Trophoblast cell (in vitro differentiated cells and primary cell): Measurements from ENCODE around the gene MTREX.
A peak's percentile ranks its signal among the peaks of the same experiment; 100 is the strongest.

Source experiments
- DNase-seq, 2 donors: peaks; one replicate each; pipeline ENCODE4 v3.0.0-alpha.2; 2016
- H2AFZ ChIP-seq: 2 replicates; pipeline ENCODE4 v1.6.1; 2013; ENCODE audit warnings: low read length, moderate library complexity, mild to moderate bottlenecking; ENCODE audit not compliant: insufficient read depth, poor library complexity
- H2AK5ac ChIP-seq: 2 replicates; pipeline ENCODE4 v1.6.1; 2013; ENCODE audit warnings: mild to moderate bottlenecking, low read length
- H2BK120ac ChIP-seq: 2 replicates; pipeline ENCODE4 v1.6.1; 2013; ENCODE audit warnings: low read length, mild to moderate bottlenecking, moderate library complexity; ENCODE audit not compliant: insufficient read depth, poor library complexity
- H2BK12ac ChIP-seq: 2 replicates; pipeline ENCODE4 v1.6.1; 2013; ENCODE audit warnings: mild to moderate bottlenecking, low read length, moderate library complexity
- H2BK5ac ChIP-seq: 2 replicates; pipeline ENCODE4 v1.6.1; 2013; ENCODE audit warnings: low read length, low read depth, moderate library complexity, mild to moderate bottlenecking; ENCODE audit not compliant: poor library complexity
- H3K14ac ChIP-seq: 2 replicates; pipeline ENCODE4 v1.6.1; 2013; ENCODE audit warnings: mild to moderate bottlenecking, low read length
- H3K18ac ChIP-seq: 2 replicates; pipeline ENCODE4 v1.6.1; 2013; ENCODE audit warnings: mild to moderate bottlenecking, low read length
- H3K23ac ChIP-seq: 2 replicates; pipeline ENCODE4 v1.6.1; 2013; ENCODE audit warnings: low read length
- H3K27ac ChIP-seq: 2 replicates; pipeline ENCODE4 v1.5.1; 2013; ENCODE audit warnings: low read depth, mild to moderate bottlenecking, inconsistent platforms, low read length, moderate library complexity
- H3K27me3 ChIP-seq: 2 replicates; pipeline ENCODE4 v1.6.1; 2013; ENCODE audit warnings: inconsistent platforms, mild to moderate bottlenecking, low read length, moderate library complexity; ENCODE audit not compliant: insufficient read depth
- H3K36me3 ChIP-seq, 2 experiments: 1 replicate in 1 of 2; 2 replicates in 1 of 2; pipeline ENCODE4 v1.6.1; 2013; ENCODE audit warnings: low read length in 2 of 2, mild to moderate bottlenecking in 2 of 2, moderate library complexity in 1 of 2; ENCODE audit not compliant: insufficient read depth in 2 of 2, control insufficient read depth in 1 of 2
- H3K4ac ChIP-seq: 2 replicates; pipeline ENCODE4 v1.6.1; 2013; ENCODE audit warnings: low read depth, mild to moderate bottlenecking, low read length, moderate library complexity
- H3K4me1 ChIP-seq, 2 experiments: 1 replicate in 1 of 2; 2 replicates in 1 of 2; pipeline ENCODE4 v1.6.1; 2013; ENCODE audit warnings: low read length in 2 of 2, mild to moderate bottlenecking in 2 of 2, moderate library complexity in 1 of 2; ENCODE audit not compliant: insufficient read depth in 2 of 2, control insufficient read depth in 1 of 2
- H3K4me2 ChIP-seq: 2 replicates; pipeline ENCODE4 v1.6.1; 2013; ENCODE audit warnings: inconsistent platforms, mild to moderate bottlenecking, low read length, moderate library complexity
- H3K4me3 ChIP-seq: 2 replicates; pipeline ENCODE4 v1.5.1; 2013; ENCODE audit warnings: mild to moderate bottlenecking, low read depth, low read length, inconsistent platforms
- H3K79me1 ChIP-seq: one replicate; pipeline ENCODE4 v1.6.1; 2013; ENCODE audit warnings: low read length
- H3K79me2 ChIP-seq: 2 replicates; pipeline ENCODE4 v1.6.1; 2013; ENCODE audit warnings: low read length, mild to moderate bottlenecking; ENCODE audit not compliant: control insufficient read depth, insufficient read depth, poor library complexity
- H3K9ac ChIP-seq: 2 replicates; pipeline ENCODE4 v1.6.1; 2013; ENCODE audit warnings: mild to moderate bottlenecking, low read length
- H3K9me3 ChIP-seq: 2 replicates; pipeline ENCODE4 v1.6.1; 2013; ENCODE audit warnings: low read depth, mild to moderate bottlenecking, control low read depth, inconsistent platforms, low read length; ENCODE audit not compliant: insufficient read depth
- H4K12ac ChIP-seq: 2 replicates; pipeline ENCODE4 v1.6.1; 2013; ENCODE audit warnings: low read depth, mild to moderate bottlenecking, low read length, moderate library complexity
- H4K8ac ChIP-seq: 2 replicates; pipeline ENCODE4 v1.6.1; 2013; ENCODE audit warnings: low read depth, mild to moderate bottlenecking, low read length, moderate library complexity
- H4K91ac ChIP-seq: one replicate; pipeline ENCODE4 v1.6.1; 2013; ENCODE audit warnings: low read depth, mild to moderate bottlenecking, low read length, moderate library complexity
- WGBS: extraction: QIAGEN DNeasy Blood & Tissue Kit; methylation state at CpG from one replicate; pipeline ENCODE4 v1.1.7; 2013; ENCODE audit warnings: missing lambda C conversion rate; ENCODE audit not compliant: insufficient read length, insufficient coverage; ENCODE audit errors: extremely low coverage; 5-methylcytosine and 5-hydroxymethylcytosine counted together

Gene MTREX

DNA sequence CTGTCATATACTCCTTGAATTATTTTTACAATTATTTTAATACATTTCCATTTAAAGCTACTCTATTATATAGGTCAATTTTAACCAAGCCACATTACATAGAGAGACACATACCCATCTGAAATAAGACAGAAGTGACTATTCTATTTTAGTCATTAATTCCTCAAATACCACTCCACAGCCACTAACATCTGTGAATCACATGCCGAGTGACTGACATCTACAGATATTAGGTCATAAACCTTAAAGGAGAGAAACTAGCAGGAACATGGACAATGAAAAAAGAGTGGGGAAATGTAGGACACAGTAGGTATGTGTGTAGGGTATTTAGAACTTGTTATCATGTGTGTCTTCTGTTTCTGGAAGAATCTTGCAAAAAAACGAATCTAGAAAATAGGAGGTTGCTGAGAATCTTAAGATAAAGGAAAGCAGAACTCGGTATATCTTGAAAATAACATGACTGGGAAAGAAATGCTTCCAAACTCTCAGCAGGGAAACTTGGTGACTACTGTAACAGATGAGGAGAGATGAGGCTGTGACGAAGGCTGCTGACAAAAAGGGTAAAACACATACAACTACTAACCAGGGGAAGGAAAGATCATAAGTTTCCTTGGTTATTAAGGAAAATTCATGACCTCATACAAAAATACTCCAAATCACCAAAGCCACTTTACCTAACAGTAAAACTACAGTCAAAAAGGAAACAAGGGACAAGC lies 142.4 kb downstream of the MTREX start:
- Histone ChIP-seq H3K9ac (no peak overlapping the region), H2AFZ (no peak overlapping the region), H3K4ac (no peak overlapping the region), H3K79me1 (no peaks in the 10 kb centered on the region), H4K91ac (no peak overlapping the region), H2BK120ac (no peak overlapping the region), H4K12ac (no peak overlapping the region), H4K8ac (no peak overlapping the region), H3K4me2 (no peak overlapping the region), H3K4me1 (peaks cover 2 to 5% of the 10 kb centered on the region in 2 experiments), H3K18ac (no peak overlapping the region), H3K36me3 (peaks cover 1 to 4% of the 10 kb centered on the region in 2 experiments), H3K14ac (no peak overlapping the region), H2BK5ac (no peak overlapping the region), H3K79me2 (peaks cover 4% of the 10 kb centered on the region), H2AK5ac (no peak overlapping the region), H3K27ac (no peak overlapping the region), H3K23ac (no peak overlapping the region), H3K9me3 (no peaks in the 10 kb centered on the region), H3K27me3 (no peaks in the 10 kb centered on the region), H3K4me3 (no peak overlapping the region), H2BK12ac (no peak overlapping the region)
- DNase-seq, result peak in 1 of 2 donors; percentile 49
- WGBS, result no CpG with 5 or more reads among the region's 4 CpGs

DNA sequence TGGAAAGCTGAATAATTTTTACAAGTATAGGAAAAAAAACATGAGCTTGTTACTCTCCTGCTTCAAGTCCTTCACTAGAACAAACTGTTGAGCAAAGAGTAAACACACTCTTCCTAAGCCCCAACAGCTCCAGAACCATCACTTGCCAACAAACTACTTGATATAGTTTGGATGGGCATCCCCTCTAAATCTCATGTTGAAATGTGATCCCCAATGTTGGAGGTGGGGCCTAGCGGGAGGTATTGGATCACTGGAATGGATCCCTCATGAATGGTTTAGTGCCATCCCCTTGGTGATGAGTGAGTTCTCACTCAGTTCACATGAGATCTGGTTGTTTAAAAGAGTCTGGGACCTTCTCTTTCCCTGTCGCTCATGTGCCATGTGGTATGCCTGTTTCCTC lies 144.2 kb downstream of the MTREX start:
- Histone ChIP-seq H3K27me3 (no peaks in the 10 kb centered on the region), H3K27ac (no peak overlapping the region), H2BK5ac (no peak overlapping the region), H4K12ac (no peak overlapping the region), H3K18ac (no peak overlapping the region), H2BK120ac (no peak overlapping the region), H3K79me1 (no peaks in the 10 kb centered on the region), H3K79me2 (peaks cover 6% of the 10 kb centered on the region), H3K9ac (no peak overlapping the region), H3K9me3 (no peaks in the 10 kb centered on the region), H2BK12ac (no peak overlapping the region), H4K8ac (no peak overlapping the region), H4K91ac (no peak overlapping the region), H3K36me3 (peaks cover 4 to 6% of the 10 kb centered on the region in 2 experiments), H2AFZ (no peak overlapping the region), H2AK5ac (no peak overlapping the region), H3K4me2 (no peak overlapping the region), H3K4me3 (no peak overlapping the region), H3K4me1 (peaks cover 2 to 5% of the 10 kb centered on the region in 2 experiments), H3K4ac (no peak overlapping the region), H3K23ac (no peak overlapping the region), H3K14ac (no peak overlapping the region)
- no peak for DNase-seq
- whole genome bisulfite sequencing, result no CpG with 5 or more reads among the region's 2 CpGs

DNA sequence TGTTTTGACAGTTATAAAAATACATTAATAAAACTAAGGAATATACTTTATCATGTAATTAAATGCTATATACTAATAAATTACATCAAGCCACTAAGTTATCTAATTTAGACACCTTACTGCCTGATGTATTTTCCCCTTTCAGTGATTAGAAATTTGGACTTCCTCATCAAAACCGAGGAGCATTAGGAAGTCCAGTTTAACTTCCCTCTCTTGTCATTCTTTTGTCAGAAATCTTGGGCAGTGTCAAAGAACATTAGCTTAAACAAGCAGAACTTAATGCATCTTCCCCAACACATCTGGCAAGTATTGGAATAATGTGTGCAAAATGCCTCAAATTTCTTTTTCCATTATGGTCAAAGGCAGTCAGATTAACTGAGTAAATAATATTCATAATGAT lies 145.4 kb downstream of the MTREX start:
- H3K79me1 ChIP-seq, result no peaks in the 10 kb centered on the region
- WGBS, result no CpG with 5 or more reads among the region's 1 CpG
- H3K79me2 ChIP-seq, result peaks cover 6% of the 10 kb centered on the region
- no peak overlapping the region for H4K8ac ChIP-seq
- no peak overlapping the region for H3K4me3 ChIP-seq
- no peak overlapping the region for H4K91ac ChIP-seq
- H3K36me3 ChIP-seq, result peaks cover 4 to 6% of the 10 kb centered on the region in 2 experiments
- no peaks in the 10 kb centered on the region for H3K9me3 ChIP-seq
- peaks cover 2 to 5% of the 10 kb centered on the region in 2 experiments for H3K4me1 ChIP-seq
- H4K12ac ChIP-seq, result no peak overlapping the region
- H3K27me3 ChIP-seq, result no peaks in the 10 kb centered on the region
- DNase-seq, result no peak
- no peak overlapping the region for H3K18ac ChIP-seq
- no peak overlapping the region for H2BK12ac ChIP-seq
- H2AK5ac ChIP-seq, result no peak overlapping the region
- no peak overlapping the region for H3K14ac ChIP-seq
- H2BK5ac ChIP-seq, result no peak overlapping the region
- no peak overlapping the region for H3K27ac ChIP-seq
- no peak overlapping the region for H3K23ac ChIP-seq
- no peak overlapping the region for H3K9ac ChIP-seq
- H2AFZ ChIP-seq, result no peak overlapping the region
- no peak overlapping the region for H3K4ac ChIP-seq
- no peak overlapping the region for H2BK120ac ChIP-seq
- no peak overlapping the region for H3K4me2 ChIP-seq

- H3K14ac ChIP-seq, result no peak overlapping the region
- H3K4me2 ChIP-seq, result no peak overlapping the region
- H3K79me2 ChIP-seq, result peaks cover 6% of the 10 kb centered on the region
- no peak overlapping the region for H4K8ac ChIP-seq
- peaks cover 4 to 6% of the 10 kb centered on the region in 2 experiments for H3K36me3 ChIP-seq
- H2BK120ac ChIP-seq, result no peak overlapping the region
- H3K4ac ChIP-seq, result no peak overlapping the region
- H4K12ac ChIP-seq, result no peak overlapping the region
- peaks cover 2 to 5% of the 10 kb centered on the region in 2 experiments for H3K4me1 ChIP-seq
- H3K9me3 ChIP-seq, result no peaks in the 10 kb centered on the region
- no peak overlapping the region for H2AK5ac ChIP-seq
- no peak overlapping the region for H4K91ac ChIP-seq
- no peak overlapping the region for H3K27ac ChIP-seq
- no peak overlapping the region for H2BK12ac ChIP-seq
- no peak overlapping the region for H2AFZ ChIP-seq
- H3K4me3 ChIP-seq, result no peak overlapping the region
- no peak overlapping the region for H3K9ac ChIP-seq
- no peak for DNase-seq
- no peak overlapping the region for H2BK5ac ChIP-seq
- no CpG with 5 or more reads among the region's 2 CpGs for WGBS
- H3K27me3 ChIP-seq, result no peaks in the 10 kb centered on the region
- no peaks in the 10 kb centered on the region for H3K79me1 ChIP-seq
- H3K18ac ChIP-seq, result no peak overlapping the region
- H3K23ac ChIP-seq, result no peak overlapping the region
Observed at GRCh38 chr5:55454282-55454681, 146.5 kb downstream of the MTREX start.
